ENCODE results near the gene PKNOX2. TPM values are rescaled to one million over a fixed set of nuclear protein-coding genes. Genes with fewer than 3 reads are reported as not detected.
A peak's percentile ranks its signal among the peaks of the same experiment; 100 is the strongest.

PKNOX2 gene
- total and polyA plus RNA-seq, 9 of the 15 experiments (the other 6 are each of a cell fraction or from before 2014, with no cell fraction given), result not detected

- TF ChIP-seq DEAF1 (CRISPR knock-in tag; IDR thresholded peaks at IDR 0.05) (peak; percentile 67), SPI1 (IDR thresholded peaks at IDR 0.05; ENCODE audit: borderline replicate concordance, low read depth, low read length) (no peak), PRDM10 (IDR thresholded peaks at IDR 0.05; ENCODE audit: partially characterized antibody) (no peak), NFATC3 (IDR thresholded peaks at IDR 0.05) (peak; percentile 84; the same call in 1 of the 2 replicates), ZNF76 (CRISPR knock-in tag; IDR thresholded peaks at IDR 0.05; ENCODE audit: borderline replicate concordance) (no peak), GTF2E2 (tag; IDR thresholded peaks at IDR 0.05) (no peak), NR2C2 (CRISPR knock-in tag; IDR thresholded peaks at IDR 0.05) (no peak), NR2C2 (tag; IDR thresholded peaks at IDR 0.05) (no peak), ZKSCAN3 (CRISPR knock-in tag; IDR thresholded peaks at IDR 0.05) (no peak), SMC3 (conservative IDR thresholded peaks at IDR 0.05; ENCODE audit: insufficient read depth, low read depth, low read length) (peak; percentile 79), ZFP36 (IDR thresholded peaks at IDR 0.05; ENCODE audit: low read depth, low read length, partially characterized antibody) (no peak), HEY1 (CRISPR knock-in tag; IDR thresholded peaks at IDR 0.05; ENCODE audit: borderline replicate concordance) (no peak), GABPB1 (CRISPR knock-in tag; IDR thresholded peaks at IDR 0.05) (no peak), GATAD2B (IDR thresholded peaks at IDR 0.05; ENCODE audit: borderline replicate concordance) (no peak), ZSCAN32 (CRISPR knock-in tag; IDR thresholded peaks at IDR 0.05) (no peak), STAT5A (IDR thresholded peaks at IDR 0.05; ENCODE audit: borderline replicate concordance, low read length) (no peak), ZNF133 (CRISPR knock-in tag; IDR thresholded peaks at IDR 0.05) (no peak), MAFG (tag; conservative IDR thresholded peaks at IDR 0.05) (no peak), KLF13 (tag; IDR thresholded peaks at IDR 0.05; ENCODE audit: borderline replicate concordance, low read depth) (no peak), CREB3 (tag; conservative IDR thresholded peaks at IDR 0.05; ENCODE audit: low read depth) (no peak), ZSCAN29 (IDR thresholded peaks at IDR 0.05) (no peak), NR4A1 (CRISPR knock-in tag; IDR thresholded peaks at IDR 0.05) (no peak), NR4A1 (tag; IDR thresholded peaks at IDR 0.05) (no peak)
Observed at GRCh38 chr11:125141686-125142535, 22.6 kb upstream of the PKNOX2 start (continued).
